Panc1 (cell line): ENCODE results near the gene CCDC187. TPM values are rescaled to one million over a fixed set of nuclear protein-coding genes. Genes with fewer than 3 reads are reported as not detected.

ENCODE experiments used
- ATAC-seq: fragments of 200-7000 bp; cut with Tn5 transposase; 2 replicates; pipeline ENCODE4 v1.9.1; 2020; ENCODE audit warnings: mild to moderate bottlenecking, moderate library complexity
- BruUV-seq: library from RNA; stranded (reverse); fragments of 400-500 nt; replicated peaks from 2 replicates; lab custom pipeline; 2021; lab: Mats Ljungman, UMichigan
- CTCF ChIA-PET: fragments of 300-600 bp; sonication (Branson Sonifier 250); formaldehyde crosslinking; loops from one replicate; lab custom pipeline; 2022; ENCODE audit warnings: antibody characterized with exemption; lab: Charles Lee
- POLR2A ChIA-PET: fragments of 300-600 bp; sonication (Branson Sonifier 250); formaldehyde crosslinking; loops from one replicate; lab custom pipeline; 2022; ENCODE audit warnings: antibody characterized with exemption; lab: Charles Lee
- DNase-seq: peaks from one replicate; pipeline ENCODE4 v3.0.0-alpha.2; 2010; ENCODE audit warnings: low read depth, low spot score
- H3K27ac ChIP-seq: 2 replicates; pipeline ENCODE4 v1.5.1; 2011; ENCODE audit warnings: mild to moderate bottlenecking, low read length, inconsistent platforms
- H3K27me3 ChIP-seq: fragments of 200-500 bp; sonication (Bioruptor generic); 2 replicates; pipeline ENCODE4 v1.6.0; 2014; ENCODE audit warnings: low read length, inconsistent platforms; ENCODE audit not compliant: control insufficient read depth, insufficient read depth
- H3K36me3 ChIP-seq: fragments of 200-500 bp; sonication (Bioruptor generic); 2 replicates; pipeline ENCODE4 v1.5.1; 2014; ENCODE audit warnings: inconsistent platforms, mild to moderate bottlenecking, low read length, moderate library complexity; ENCODE audit not compliant: control insufficient read depth, insufficient read depth
- H3K4me1 ChIP-seq: 2 replicates; pipeline ENCODE4 v1.5.1; 2011; ENCODE audit warnings: inconsistent platforms, mild to moderate bottlenecking, low read length, moderate library complexity; ENCODE audit not compliant: control insufficient read depth, insufficient read depth
- H3K4me3 ChIP-seq, 2 experiments: 2 replicates each; pipeline ENCODE4 v1.5.1; 2011 to 2012; ENCODE audit warnings: low read depth in 2 of 2, low read length in 2 of 2, mild to moderate bottlenecking in 2 of 2, inconsistent platforms in 1 of 2, moderate library complexity in 1 of 2
- H3K9me3 ChIP-seq: fragments of 200-500 bp; sonication (Bioruptor generic); 2 replicates; pipeline ENCODE4 v1.5.1; 2014; ENCODE audit warnings: low read depth, mild to moderate bottlenecking, inconsistent platforms, low read length, moderate library complexity; ENCODE audit not compliant: control insufficient read depth, insufficient read depth
- POLR2AphosphoS5 ChIP-seq: IDR thresholded peaks from 2 replicates; pipeline ENCODE4 v1.6.1; 2012; ENCODE audit warnings: mild to moderate bottlenecking, low read depth, low read length, moderate library complexity
- REST ChIP-seq, 2 experiments: IDR thresholded peaks; 2 replicates each; pipeline ENCODE4 v1.6.1; 2011 to 2012; ENCODE audit warnings: low read depth in 2 of 2, control low read depth in 1 of 2, low read length in 1 of 2, mild to moderate bottlenecking in 1 of 2, moderate library complexity in 1 of 2; ENCODE audit not compliant: insufficient read depth in 1 of 2
- SIN3A ChIP-seq: IDR thresholded peaks from 2 replicates; pipeline ENCODE4 v1.6.1; 2012; ENCODE audit warnings: low read depth, mild to moderate bottlenecking, low read length, moderate library complexity, borderline replicate concordance; ENCODE audit not compliant: insufficient read depth
- TCF7L2 ChIP-seq: IDR thresholded peaks from 2 replicates; pipeline ENCODE4 v1.6.1; 2011; ENCODE audit warnings: mild to moderate bottlenecking, low read depth, low read length, inconsistent platforms
- in situ Hi-C: cut with HindIII; loops from 2 replicates; pipeline ENCODE4 v1.10.0; 2016; ENCODE audit warnings: low sequenced_read_pairs, low pct_unique_long_range_greater_than_20kb
- intact Hi-C: fragments of 100-400 bp; cut with micrococcal nuclease; formaldehyde crosslinking; loops from one replicate; pipeline ENCODE4 v1.10.0; 2022; ENCODE audit not compliant: unreplicated experiment
- total RNA-seq: library from RNA; stranded (reverse); gene quantifications from one replicate; pipeline ENCODE4 v1.2.1, GENCODE V29; 2021; ENCODE audit not compliant: unreplicated experiment
- TF ChIP-seq, protein P1 (sequence below): fragments of 450-650 bp; IDR thresholded peaks from 2 replicates; pipeline ENCODE4 v1.5.1; 2017; ENCODE audit warnings: mild to moderate bottlenecking

Gene CCDC187
- total RNA-seq, 1 experiment from 2014 or later, result not detected

GRCh38 chr9:136212345-136212950 lies 91.4 kb downstream of the CCDC187 start:
- no peaks in the 10 kb centered on the region; the same call in 1 of the 2 replicates for H3K9me3 ChIP-seq
- H3K4me1 ChIP-seq, result no peaks in the 10 kb centered on the region
- BruUV-seq, result no TSS peak
- TF ChIP-seq TCF7L2 (no peak), REST (IDR thresholded peaks at IDR 0.05; ENCODE audit: insufficient read depth in 1 of 2, low read depth in 2 of 2, low read length in 1 of 2) (no peak), SIN3A (no peak), POLR2AphosphoS5 (no peak)
- TF ChIP-seq, protein P1, sequence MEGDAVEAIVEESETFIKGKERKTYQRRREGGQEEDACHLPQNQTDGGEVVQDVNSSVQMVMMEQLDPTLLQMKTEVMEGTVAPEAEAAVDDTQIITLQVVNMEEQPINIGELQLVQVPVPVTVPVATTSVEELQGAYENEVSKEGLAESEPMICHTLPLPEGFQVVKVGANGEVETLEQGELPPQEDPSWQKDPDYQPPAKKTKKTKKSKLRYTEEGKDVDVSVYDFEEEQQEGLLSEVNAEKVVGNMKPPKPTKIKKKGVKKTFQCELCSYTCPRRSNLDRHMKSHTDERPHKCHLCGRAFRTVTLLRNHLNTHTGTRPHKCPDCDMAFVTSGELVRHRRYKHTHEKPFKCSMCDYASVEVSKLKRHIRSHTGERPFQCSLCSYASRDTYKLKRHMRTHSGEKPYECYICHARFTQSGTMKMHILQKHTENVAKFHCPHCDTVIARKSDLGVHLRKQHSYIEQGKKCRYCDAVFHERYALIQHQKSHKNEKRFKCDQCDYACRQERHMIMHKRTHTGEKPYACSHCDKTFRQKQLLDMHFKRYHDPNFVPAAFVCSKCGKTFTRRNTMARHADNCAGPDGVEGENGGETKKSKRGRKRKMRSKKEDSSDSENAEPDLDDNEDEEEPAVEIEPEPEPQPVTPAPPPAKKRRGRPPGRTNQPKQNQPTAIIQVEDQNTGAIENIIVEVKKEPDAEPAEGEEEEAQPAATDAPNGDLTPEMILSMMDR, result no peak
- no peak overlapping the region for H3K27ac ChIP-seq
- in situ Hi-C loops, result no loop called here
- H3K36me3 ChIP-seq, result 0 out of 2 replicates have a peak, but pooled peaks cover 2% of the 10 kb centered on the region
- intact Hi-C loops, result no loop called here
- ATAC-seq (no peak), DNase-seq (no peak)
- no peaks in the 10 kb centered on the region for H3K27me3 ChIP-seq
- H3K4me3 ChIP-seq, result no peak overlapping the region
- CTCF ChIA-PET, result interaction anchor here (0.6 to 0.7 kb wide), 2 partner anchors 13 to 79 kb away, joined by 3 to 8 read pairs; no protein-coding TSS in a partner anchor
- POLR2A ChIA-PET, result no interaction called here

GRCh38 chr9:136211441-136212344 lies 92.2 kb downstream of the CCDC187 start:
- no TSS peak for BruUV-seq
- TF ChIP-seq POLR2AphosphoS5 (no peak), REST (IDR thresholded peaks at IDR 0.05; ENCODE audit: insufficient read depth in 1 of 2, low read depth in 2 of 2, low read length in 1 of 2) (no peak), TCF7L2 (no peak), SIN3A (no peak)
- TF ChIP-seq, protein P1, result no peak
- H3K27ac ChIP-seq, result no peak overlapping the region
- in situ Hi-C loops, result no loop called here
- 0 out of 2 replicates have a peak, but pooled peaks cover 2% of the 10 kb centered on the region for H3K36me3 ChIP-seq
- ChIA-PET POLR2A (no interaction called here), CTCF (interaction anchor here (0.6 kb wide), 1 partner anchor 13 kb away, joined by 3 read pairs; no protein-coding TSS in a partner anchor)
- no peaks in the 10 kb centered on the region for H3K27me3 ChIP-seq
- no peak for DNase-seq
- intact Hi-C loops, result no loop called here
- H3K9me3 ChIP-seq, result no peaks in the 10 kb centered on the region; the same call in 1 of the 2 replicates
- H3K4me3 ChIP-seq, result no peak overlapping the region
- H3K4me1 ChIP-seq, result no peaks in the 10 kb centered on the region
- no peak for ATAC-seq
